ENCODE results near the gene DOP1A.

GRCh38 chr6:83199863-83200225, 132.4 kb downstream of the DOP1A start:
- peak; percentile 23; the same call in 1 of the 2 replicates for TF ChIP-seq JUND (IDR thresholded peaks at IDR 0.05)
- no peak for TF ChIP-seq REST (IDR thresholded peaks at IDR 0.05; ENCODE audit: low read depth, low read length)
- no peak for TF ChIP-seq POLR2AphosphoS5 (IDR thresholded peaks at IDR 0.05; ENCODE audit: low read depth, low read length)
- no peak for TF ChIP-seq TAF1 (IDR thresholded peaks at IDR 0.05; ENCODE audit: borderline replicate concordance, low read depth, low read length)
- TF ChIP-seq CTCF (IDR thresholded peaks at IDR 0.05) = no peak
- no peak for TF ChIP-seq RCOR1 (IDR thresholded peaks at IDR 0.05; ENCODE audit: low read length)
- TF ChIP-seq EP300 (IDR thresholded peaks at IDR 0.05; ENCODE audit: borderline replicate concordance in 1 of 2, low read depth in 1 of 2, low read length in 1 of 2) = no peak

All from SK-N-SH (cell line).